ENCODE data around the gene PTPRE.

PTPRE gene

DNA sequence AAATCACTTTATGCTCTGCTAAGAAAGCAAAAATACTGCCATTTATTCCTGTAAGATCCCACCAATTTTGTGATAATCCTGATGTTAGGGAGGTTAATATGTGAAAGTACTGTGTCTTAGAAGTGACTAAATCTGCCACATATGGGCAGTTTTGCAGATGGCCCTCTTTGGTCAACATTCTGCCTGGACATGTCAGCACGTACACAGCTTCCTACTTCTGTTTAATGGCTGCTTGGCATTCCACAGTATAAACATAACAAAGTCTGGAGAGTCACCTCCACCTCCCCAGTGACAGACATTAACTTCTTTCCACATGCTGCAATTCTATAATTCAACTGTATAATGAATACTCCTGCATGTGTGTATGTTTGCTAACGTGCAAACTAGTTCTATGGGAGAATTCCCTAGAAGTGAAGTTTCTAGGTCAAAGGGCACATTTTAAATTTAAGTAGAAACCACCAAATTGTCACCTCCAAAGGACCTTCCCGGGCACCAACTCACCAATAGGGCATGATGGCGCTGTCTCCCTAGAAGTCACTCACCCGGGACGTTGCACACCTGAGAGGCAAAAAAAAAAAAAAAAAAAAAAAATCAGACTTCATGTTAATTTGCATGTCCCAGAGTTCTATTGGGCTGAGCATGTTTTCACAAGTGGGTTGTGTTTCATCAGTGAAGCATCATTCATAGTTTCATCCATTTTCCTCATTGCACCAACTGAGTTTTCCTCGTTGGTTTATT is 180.4 kb downstream of the PTPRE start:
- TF ChIP-seq ISL1 (CRISPR knock-in tag; IDR thresholded peaks at IDR 0.05) (no peak), SNAI2 (CRISPR knock-in tag; IDR thresholded peaks at IDR 0.05) (no peak), PPARA (CRISPR knock-in tag; IDR thresholded peaks at IDR 0.05; ENCODE audit: borderline replicate concordance) (no peak), ZNF565 (CRISPR knock-in tag; conservative IDR thresholded peaks at IDR 0.05; ENCODE audit: low read depth) (no peak), ZFP30 (CRISPR knock-in tag; IDR thresholded peaks at IDR 0.05) (no peak), OSR1 (CRISPR knock-in tag; IDR thresholded peaks at IDR 0.05) (no peak), ZC3H10 (CRISPR knock-in tag; IDR thresholded peaks at IDR 0.05) (no peak), GLIS3 (CRISPR knock-in tag; IDR thresholded peaks at IDR 0.05) (no peak)
- ATAC-seq, result peak; percentile 13; the same call in 2 of the 3 replicates

- ATAC-seq, result peak; percentile 44
- no peak for TF ChIP-seq ISL1 (CRISPR knock-in tag; IDR thresholded peaks at IDR 0.05)
- TF ChIP-seq CSRNP3 (CRISPR knock-in tag; IDR thresholded peaks at IDR 0.05), result no peak
- TF ChIP-seq CREB5 (CRISPR knock-in tag; IDR thresholded peaks at IDR 0.05; ENCODE audit: low read depth), result no peak
- TF ChIP-seq, protein P1, sequence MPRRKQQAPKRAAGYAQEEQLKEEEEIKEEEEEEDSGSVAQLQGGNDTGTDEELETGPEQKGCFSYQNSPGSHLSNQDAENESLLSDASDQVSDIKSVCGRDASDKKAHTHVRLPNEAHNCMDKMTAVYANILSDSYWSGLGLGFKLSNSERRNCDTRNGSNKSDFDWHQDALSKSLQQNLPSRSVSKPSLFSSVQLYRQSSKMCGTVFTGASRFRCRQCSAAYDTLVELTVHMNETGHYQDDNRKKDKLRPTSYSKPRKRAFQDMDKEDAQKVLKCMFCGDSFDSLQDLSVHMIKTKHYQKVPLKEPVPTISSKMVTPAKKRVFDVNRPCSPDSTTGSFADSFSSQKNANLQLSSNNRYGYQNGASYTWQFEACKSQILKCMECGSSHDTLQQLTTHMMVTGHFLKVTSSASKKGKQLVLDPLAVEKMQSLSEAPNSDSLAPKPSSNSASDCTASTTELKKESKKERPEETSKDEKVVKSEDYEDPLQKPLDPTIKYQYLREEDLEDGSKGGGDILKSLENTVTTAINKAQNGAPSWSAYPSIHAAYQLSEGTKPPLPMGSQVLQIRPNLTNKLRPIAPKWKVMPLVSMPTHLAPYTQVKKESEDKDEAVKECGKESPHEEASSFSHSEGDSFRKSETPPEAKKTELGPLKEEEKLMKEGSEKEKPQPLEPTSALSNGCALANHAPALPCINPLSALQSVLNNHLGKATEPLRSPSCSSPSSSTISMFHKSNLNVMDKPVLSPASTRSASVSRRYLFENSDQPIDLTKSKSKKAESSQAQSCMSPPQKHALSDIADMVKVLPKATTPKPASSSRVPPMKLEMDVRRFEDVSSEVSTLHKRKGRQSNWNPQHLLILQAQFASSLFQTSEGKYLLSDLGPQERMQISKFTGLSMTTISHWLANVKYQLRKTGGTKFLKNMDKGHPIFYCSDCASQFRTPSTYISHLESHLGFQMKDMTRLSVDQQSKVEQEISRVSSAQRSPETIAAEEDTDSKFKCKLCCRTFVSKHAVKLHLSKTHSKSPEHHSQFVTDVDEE (CRISPR knock-in tag; IDR thresholded peaks at IDR 0.05), result no peak
- no peak for TF ChIP-seq POU6F1 (CRISPR knock-in tag; IDR thresholded peaks at IDR 0.05; ENCODE audit: borderline replicate concordance, low read depth)
- no peak for TF ChIP-seq CSDC2 (CRISPR knock-in tag; IDR thresholded peaks at IDR 0.05)
- no peak for TF ChIP-seq ZC3H10 (CRISPR knock-in tag; IDR thresholded peaks at IDR 0.05)
- TF ChIP-seq ZNF70 (CRISPR knock-in tag; IDR thresholded peaks at IDR 0.05), result no peak
- no peak for TF ChIP-seq ZNF565 (CRISPR knock-in tag; conservative IDR thresholded peaks at IDR 0.05; ENCODE audit: low read depth)
- no peak for TF ChIP-seq BACH2 (CRISPR knock-in tag; IDR thresholded peaks at IDR 0.05; ENCODE audit: borderline replicate concordance)
- no peak for TF ChIP-seq GLIS3 (CRISPR knock-in tag; IDR thresholded peaks at IDR 0.05)
- TF ChIP-seq ESRRG (CRISPR knock-in tag; IDR thresholded peaks at IDR 0.05), result no peak
- TF ChIP-seq OSR1 (CRISPR knock-in tag; IDR thresholded peaks at IDR 0.05), result no peak
- TF ChIP-seq ZFP30 (CRISPR knock-in tag; IDR thresholded peaks at IDR 0.05), result no peak
- TF ChIP-seq, protein P2, sequence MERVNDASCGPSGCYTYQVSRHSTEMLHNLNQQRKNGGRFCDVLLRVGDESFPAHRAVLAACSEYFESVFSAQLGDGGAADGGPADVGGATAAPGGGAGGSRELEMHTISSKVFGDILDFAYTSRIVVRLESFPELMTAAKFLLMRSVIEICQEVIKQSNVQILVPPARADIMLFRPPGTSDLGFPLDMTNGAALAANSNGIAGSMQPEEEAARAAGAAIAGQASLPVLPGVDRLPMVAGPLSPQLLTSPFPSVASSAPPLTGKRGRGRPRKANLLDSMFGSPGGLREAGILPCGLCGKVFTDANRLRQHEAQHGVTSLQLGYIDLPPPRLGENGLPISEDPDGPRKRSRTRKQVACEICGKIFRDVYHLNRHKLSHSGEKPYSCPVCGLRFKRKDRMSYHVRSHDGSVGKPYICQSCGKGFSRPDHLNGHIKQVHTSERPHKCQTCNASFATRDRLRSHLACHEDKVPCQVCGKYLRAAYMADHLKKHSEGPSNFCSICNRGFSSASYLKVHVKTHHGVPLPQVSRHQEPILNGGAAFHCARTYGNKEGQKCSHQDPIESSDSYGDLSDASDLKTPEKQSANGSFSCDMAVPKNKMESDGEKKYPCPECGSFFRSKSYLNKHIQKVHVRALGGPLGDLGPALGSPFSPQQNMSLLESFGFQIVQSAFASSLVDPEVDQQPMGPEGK (CRISPR knock-in tag; IDR thresholded peaks at IDR 0.05; ENCODE audit: borderline replicate concordance), result no peak
- TF ChIP-seq ZFP3 (CRISPR knock-in tag; IDR thresholded peaks at IDR 0.05), result no peak
- no peak for TF ChIP-seq ZNF8 (CRISPR knock-in tag; IDR thresholded peaks at IDR 0.05)
- TF ChIP-seq RARB (CRISPR knock-in tag; IDR thresholded peaks at IDR 0.05), result no peak
- no peak for TF ChIP-seq TOX (CRISPR knock-in tag; IDR thresholded peaks at IDR 0.05; ENCODE audit: borderline replicate concordance)
Measured at GRCh38 chr10:128087884-128088709, 181.2 kb downstream of the PTPRE start.

Measured in SK-N-SH treated with all-trans-retinoic acid at 6 μM for 48 hours (cell line).